H9 (cell line): ENCODE measurements around the gene OR2F2. TPM values are rescaled to one million over a fixed set of nuclear protein-coding genes. Genes with fewer than 3 reads are reported as not detected.

ENCODE experiments used
- DNase-seq: peaks from one replicate; pipeline ENCODE4 v3.0.0-alpha.2; 2017
- H2AFZ ChIP-seq: one replicate; pipeline ENCODE4 v1.6.1; 2013; ENCODE audit warnings: mild to moderate bottlenecking, low read length, control low read depth, moderate library complexity
- H2AK5ac ChIP-seq: 2 replicates; pipeline ENCODE4 v1.6.1; 2013; ENCODE audit warnings: low read length, control low read depth, mixed read lengths; ENCODE audit not compliant: insufficient read length
- H2BK120ac ChIP-seq: one replicate; pipeline ENCODE4 v1.6.1; 2013; ENCODE audit warnings: low read depth, mild to moderate bottlenecking, low read length, control low read depth, inconsistent platforms; ENCODE audit not compliant: poor library complexity, severe bottlenecking
- H2BK12ac ChIP-seq: 2 replicates; pipeline ENCODE4 v1.6.1; 2013; ENCODE audit warnings: low read length, control low read depth, mixed read lengths, low read depth; ENCODE audit not compliant: insufficient read length
- H2BK15ac ChIP-seq: 2 replicates; pipeline ENCODE4 v1.6.1; 2013; ENCODE audit warnings: low read depth, low read length, control low read depth
- H2BK20ac ChIP-seq: one replicate; pipeline ENCODE4 v1.6.1; 2013; ENCODE audit warnings: low read depth, mild to moderate bottlenecking, low read length, control low read depth, inconsistent platforms; ENCODE audit not compliant: poor library complexity, severe bottlenecking
- H2BK5ac ChIP-seq: 2 replicates; pipeline ENCODE4 v1.6.1; 2013; ENCODE audit warnings: low read length, control low read depth, mixed read lengths; ENCODE audit not compliant: insufficient read length
- H3K14ac ChIP-seq: 2 replicates; pipeline ENCODE4 v1.6.1; 2013; ENCODE audit warnings: low read length, control low read depth; ENCODE audit not compliant: insufficient read depth
- H3K18ac ChIP-seq: 2 replicates; pipeline ENCODE4 v1.6.1; 2013; ENCODE audit warnings: low read depth, mild to moderate bottlenecking, mixed read lengths, low read length, control low read depth; ENCODE audit not compliant: insufficient read length
- H3K23ac ChIP-seq: 2 replicates; pipeline ENCODE4 v1.6.1; 2013; ENCODE audit warnings: low read length, control low read depth, mixed read lengths, low read depth; ENCODE audit not compliant: insufficient read length
- H3K23me2 ChIP-seq: 2 replicates; pipeline ENCODE4 v1.6.1; 2013; ENCODE audit warnings: low read depth, mild to moderate bottlenecking, mixed read lengths, low read length, control low read depth; ENCODE audit not compliant: insufficient read length, poor library complexity, severe bottlenecking
- H3K27ac ChIP-seq: 2 replicates; pipeline ENCODE4 v1.5.1; 2013; ENCODE audit warnings: low read length, control low read depth, mixed read lengths, low read depth; ENCODE audit not compliant: insufficient read length
- H3K27me3 ChIP-seq: 2 replicates; pipeline ENCODE4 v1.6.1; 2013; ENCODE audit warnings: low read length, control low read depth, inconsistent platforms; ENCODE audit not compliant: insufficient read depth
- H3K4ac ChIP-seq: 2 replicates; pipeline ENCODE4 v1.6.1; 2013; ENCODE audit warnings: low read depth, mild to moderate bottlenecking, control low read depth, inconsistent platforms, low read length, moderate library complexity
- H3K4me1 ChIP-seq: 2 replicates; pipeline ENCODE4 v1.6.1; 2013; ENCODE audit warnings: low read length, control low read depth, inconsistent platforms; ENCODE audit not compliant: insufficient read depth
- H3K4me2 ChIP-seq: 2 replicates; pipeline ENCODE4 v1.6.1; 2013; ENCODE audit warnings: low read length, control low read depth, mixed read lengths; ENCODE audit not compliant: insufficient read length, insufficient read depth
- H3K56ac ChIP-seq: 2 replicates; pipeline ENCODE4 v1.6.1; 2013; ENCODE audit warnings: low read depth, mild to moderate bottlenecking, mixed read lengths, low read length, control low read depth; ENCODE audit not compliant: insufficient read length
- H3K79me1 ChIP-seq: 2 replicates; pipeline ENCODE4 v1.6.1; 2013; ENCODE audit warnings: low read depth, mild to moderate bottlenecking, moderate library complexity, low read length, control low read depth, inconsistent platforms; ENCODE audit not compliant: insufficient read depth, poor library complexity, severe bottlenecking
- H3K79me2 ChIP-seq: 2 replicates; pipeline ENCODE4 v1.6.1; 2013; ENCODE audit warnings: low read length, control low read depth, inconsistent platforms; ENCODE audit not compliant: insufficient read depth
- H3K9ac ChIP-seq: 2 replicates; pipeline ENCODE4 v1.6.1; 2013; ENCODE audit warnings: low read length, control low read depth, mixed read lengths; ENCODE audit not compliant: insufficient read length; ENCODE audit errors: extremely low read depth
- H3K9me3 ChIP-seq: one replicate; pipeline ENCODE4 v1.6.1; 2013; ENCODE audit warnings: low read depth, low read length, inconsistent platforms; ENCODE audit not compliant: control insufficient read depth
- H3T11ph ChIP-seq: one replicate; pipeline ENCODE4 v1.6.1; 2013; ENCODE audit warnings: mild to moderate bottlenecking, low read length, control low read depth, inconsistent platforms
- H4K20me1 ChIP-seq: one replicate; pipeline ENCODE4 v1.6.1; 2013; ENCODE audit not compliant: control insufficient read depth, insufficient read length, insufficient read depth
- H4K5ac ChIP-seq: 2 replicates; pipeline ENCODE4 v1.6.1; 2013; ENCODE audit warnings: low read depth, mild to moderate bottlenecking, mixed read lengths, low read length, control low read depth; ENCODE audit not compliant: insufficient read length
- H4K8ac ChIP-seq: replicated peaks from 2 replicates; pipeline ENCODE4 v1.6.1; 2013; ENCODE audit warnings: low read length, control low read depth, mixed read lengths, low read depth; ENCODE audit not compliant: insufficient read length
- H4K91ac ChIP-seq: 2 replicates; pipeline ENCODE4 v1.6.1; 2013; ENCODE audit warnings: low read depth, mild to moderate bottlenecking, moderate library complexity, mixed read lengths, low read length, control low read depth; ENCODE audit not compliant: insufficient read length
- H3K27ac Mint-ChIP-seq, 3 experiments: 2 replicates in 2 of 3; 3 replicates in 1 of 3; pipeline ENCODE4 v1.8.0; 2020 to 2021; ENCODE audit warnings: mixed read lengths in 3 of 3, mild to moderate bottlenecking in 1 of 3, moderate library complexity in 1 of 3
- H3K27me3 Mint-ChIP-seq: 2 replicates; pipeline ENCODE4 v1.8.0; 2021; ENCODE audit warnings: low read depth, mild to moderate bottlenecking, moderate library complexity, mixed read lengths
- H3K36me3 Mint-ChIP-seq, 3 experiments: 2 replicates in 2 of 3; 3 replicates in 1 of 3; pipeline ENCODE4 v1.8.0; 2020 to 2021; ENCODE audit warnings: low read depth in 3 of 3, mixed read lengths in 3 of 3; ENCODE audit not compliant: insufficient read depth in 1 of 3
- H3K4me1 Mint-ChIP-seq, 2 experiments: 2 replicates each; pipeline ENCODE4 v1.8.0; 2020; ENCODE audit warnings: mixed read lengths in 2 of 2
- H3K4me3 Mint-ChIP-seq, 2 experiments: 2 replicates in 1 of 2; 3 replicates in 1 of 2; pipeline ENCODE4 v1.8.0; 2020 to 2021; ENCODE audit warnings: mild to moderate bottlenecking in 2 of 2, mixed read lengths in 2 of 2, moderate library complexity in 1 of 2
- H3K9me3 Mint-ChIP-seq, 2 experiments: 2 replicates in 1 of 2; 3 replicates in 1 of 2; pipeline ENCODE4 v1.8.0; 2020; ENCODE audit warnings: mild to moderate bottlenecking in 2 of 2, mixed read lengths in 2 of 2, moderate library complexity in 1 of 2
- WGBS: extraction: QIAGEN DNeasy Blood & Tissue Kit; methylation state at CpG from one replicate; pipeline ENCODE4 v1.1.7; 2013; ENCODE audit warnings: missing lambda C conversion rate, low lambda C conversion rate, mixed read lengths; ENCODE audit not compliant: insufficient read length; ENCODE audit errors: extremely low coverage; 5-methylcytosine and 5-hydroxymethylcytosine counted together
- total RNA-seq: library from RNA; stranded (reverse); gene quantifications from 2 replicates; pipeline ENCODE4 v1.2.1, GENCODE V29; 2021
- TF ChIP-seq, protein P1 (sequence below): fragments of 200-600 bp; sonication (generic); conservative IDR thresholded peaks from 3 replicates; pipeline ENCODE4 v1.8.0; 2021; ENCODE audit warnings: antibody characterized with exemption, mild to moderate bottlenecking

OR2F2 gene
- total RNA-seq, 1 experiment from 2014 or later, result not detected

GRCh38 chr7:143979998-143980397 is 45.0 kb downstream of the OR2F2 start:
- Mint-ChIP-seq H3K9me3 (no peaks in the 10 kb centered on the region), H3K27me3 (no peaks in the 10 kb centered on the region), H3K27ac (no peak overlapping the region), H3K36me3 (no peaks in the 10 kb centered on the region), H3K4me1 (no peaks in the 10 kb centered on the region), H3K4me3 (no peak overlapping the region)
- no peak for DNase-seq
- Histone ChIP-seq H2BK5ac (no peak overlapping the region), H3K23me2 (no peaks in the 10 kb centered on the region), H2AK5ac (no peak overlapping the region), H3K14ac (no peak overlapping the region), H4K91ac (no peak overlapping the region), H3K4me2 (no peak overlapping the region), H3K79me2 (no peaks in the 10 kb centered on the region), H3K79me1 (no peaks in the 10 kb centered on the region), H3K9me3 (no peaks in the 10 kb centered on the region), H3K4me1 (no peaks in the 10 kb centered on the region), H2AFZ (no peak overlapping the region), H2BK15ac (no peak overlapping the region), H3K18ac (no peak overlapping the region), H3K27me3 (no peaks in the 10 kb centered on the region), H2BK120ac (no peak overlapping the region), H3K27ac (no peak overlapping the region), H4K20me1 (no peaks in the 10 kb centered on the region), H4K8ac (no peak overlapping the region), H2BK20ac (no peak overlapping the region), H3K56ac (no peak overlapping the region), H3K4ac (no peak overlapping the region), H4K5ac (no peak overlapping the region), H3T11ph (no peak overlapping the region), H3K23ac (no peak overlapping the region), H3K9ac (no peak overlapping the region), H2BK12ac (no peak overlapping the region)
- TF ChIP-seq, protein P1, sequence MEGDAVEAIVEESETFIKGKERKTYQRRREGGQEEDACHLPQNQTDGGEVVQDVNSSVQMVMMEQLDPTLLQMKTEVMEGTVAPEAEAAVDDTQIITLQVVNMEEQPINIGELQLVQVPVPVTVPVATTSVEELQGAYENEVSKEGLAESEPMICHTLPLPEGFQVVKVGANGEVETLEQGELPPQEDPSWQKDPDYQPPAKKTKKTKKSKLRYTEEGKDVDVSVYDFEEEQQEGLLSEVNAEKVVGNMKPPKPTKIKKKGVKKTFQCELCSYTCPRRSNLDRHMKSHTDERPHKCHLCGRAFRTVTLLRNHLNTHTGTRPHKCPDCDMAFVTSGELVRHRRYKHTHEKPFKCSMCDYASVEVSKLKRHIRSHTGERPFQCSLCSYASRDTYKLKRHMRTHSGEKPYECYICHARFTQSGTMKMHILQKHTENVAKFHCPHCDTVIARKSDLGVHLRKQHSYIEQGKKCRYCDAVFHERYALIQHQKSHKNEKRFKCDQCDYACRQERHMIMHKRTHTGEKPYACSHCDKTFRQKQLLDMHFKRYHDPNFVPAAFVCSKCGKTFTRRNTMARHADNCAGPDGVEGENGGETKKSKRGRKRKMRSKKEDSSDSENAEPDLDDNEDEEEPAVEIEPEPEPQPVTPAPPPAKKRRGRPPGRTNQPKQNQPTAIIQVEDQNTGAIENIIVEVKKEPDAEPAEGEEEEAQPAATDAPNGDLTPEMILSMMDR, result no peak
- WGBS, result no CpG with 5 or more reads among the region's 2 CpGs
